Dermis lymphatic vessel endothelial cell (primary cell): ENCODE measurements around the gene HMGN5. TPM values are rescaled to one million over a fixed set of nuclear protein-coding genes. Genes with fewer than 3 reads are reported as not detected.

Experiments used
- total RNA-seq: library from RNA; depleted of rRNA; stranded (reverse); fragments of >200 nt; gene quantifications from 2 replicates; pipeline ENCODE4 v1.2.1, GENCODE V29; 2014

The HMGN5 gene, protein sequence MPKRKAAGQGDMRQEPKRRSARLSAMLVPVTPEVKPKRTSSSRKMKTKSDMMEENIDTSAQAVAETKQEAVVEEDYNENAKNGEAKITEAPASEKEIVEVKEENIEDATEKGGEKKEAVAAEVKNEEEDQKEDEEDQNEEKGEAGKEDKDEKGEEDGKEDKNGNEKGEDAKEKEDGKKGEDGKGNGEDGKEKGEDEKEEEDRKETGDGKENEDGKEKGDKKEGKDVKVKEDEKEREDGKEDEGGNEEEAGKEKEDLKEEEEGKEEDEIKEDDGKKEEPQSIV
- total RNA-seq: 0.60 and 0.65 TPM in 2 replicates

GRCh38 chrX:81201671-81202455 is at the start of gene HMGN5, which contains the start of gene SH3BGRL:
Gene HMGN5, minus strand, starts transcription at chrX:81201913. Its CDS starts 80,364 bp downstream, at chrX:81121549.
Gene SH3BGRL, plus strand, starts transcription at chrX:81202102. Its CDS starts 99 bp downstream, at chrX:81202201.

Other genes with a start within 250 kb of the HMGN5 start
- 40.6 and 54.4 TPM in 2 replicates for gene SH3BGRL, start 189 bp upstream of the HMGN5 start, total RNA-seq